GM10266 (cell line): Measurements from ENCODE around the gene ZBTB47.

ENCODE experiments used
- DNase-seq: peaks from one replicate; pipeline ENCODE4 v3.0.0; 2012; ENCODE audit errors: extremely low spot score
- TF ChIP-seq, protein P1 (sequence below): IDR thresholded peaks from 2 replicates; pipeline ENCODE4 v1.5.1; 2012; ENCODE audit warnings: mild to moderate bottlenecking, low read depth; ENCODE audit not compliant: control insufficient read depth, insufficient read depth; ENCODE audit errors: missing control alignments

Gene ZBTB47

DNA sequence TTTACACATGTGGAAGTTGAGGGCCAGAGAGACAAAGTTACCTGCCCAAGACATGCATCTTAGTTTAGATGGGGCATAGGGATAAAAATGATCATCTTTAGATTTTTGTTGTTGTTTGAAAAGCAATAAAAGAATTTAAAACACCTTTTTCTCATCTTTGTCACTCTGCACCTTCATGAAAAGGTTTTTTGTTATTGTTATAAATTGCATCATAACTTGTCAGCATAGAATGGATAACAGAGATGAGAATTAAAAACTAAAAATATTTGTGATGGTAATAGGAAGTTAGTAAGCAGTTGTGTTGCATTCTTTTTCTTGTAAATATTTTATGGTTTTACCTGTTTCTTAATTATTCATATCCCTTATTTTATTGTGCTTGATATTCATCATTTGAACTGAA, 13.4 kb upstream of the ZBTB47 start:
- no peak for DNase-seq
- TF ChIP-seq, protein P1, sequence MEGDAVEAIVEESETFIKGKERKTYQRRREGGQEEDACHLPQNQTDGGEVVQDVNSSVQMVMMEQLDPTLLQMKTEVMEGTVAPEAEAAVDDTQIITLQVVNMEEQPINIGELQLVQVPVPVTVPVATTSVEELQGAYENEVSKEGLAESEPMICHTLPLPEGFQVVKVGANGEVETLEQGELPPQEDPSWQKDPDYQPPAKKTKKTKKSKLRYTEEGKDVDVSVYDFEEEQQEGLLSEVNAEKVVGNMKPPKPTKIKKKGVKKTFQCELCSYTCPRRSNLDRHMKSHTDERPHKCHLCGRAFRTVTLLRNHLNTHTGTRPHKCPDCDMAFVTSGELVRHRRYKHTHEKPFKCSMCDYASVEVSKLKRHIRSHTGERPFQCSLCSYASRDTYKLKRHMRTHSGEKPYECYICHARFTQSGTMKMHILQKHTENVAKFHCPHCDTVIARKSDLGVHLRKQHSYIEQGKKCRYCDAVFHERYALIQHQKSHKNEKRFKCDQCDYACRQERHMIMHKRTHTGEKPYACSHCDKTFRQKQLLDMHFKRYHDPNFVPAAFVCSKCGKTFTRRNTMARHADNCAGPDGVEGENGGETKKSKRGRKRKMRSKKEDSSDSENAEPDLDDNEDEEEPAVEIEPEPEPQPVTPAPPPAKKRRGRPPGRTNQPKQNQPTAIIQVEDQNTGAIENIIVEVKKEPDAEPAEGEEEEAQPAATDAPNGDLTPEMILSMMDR, result no peak

DNA sequence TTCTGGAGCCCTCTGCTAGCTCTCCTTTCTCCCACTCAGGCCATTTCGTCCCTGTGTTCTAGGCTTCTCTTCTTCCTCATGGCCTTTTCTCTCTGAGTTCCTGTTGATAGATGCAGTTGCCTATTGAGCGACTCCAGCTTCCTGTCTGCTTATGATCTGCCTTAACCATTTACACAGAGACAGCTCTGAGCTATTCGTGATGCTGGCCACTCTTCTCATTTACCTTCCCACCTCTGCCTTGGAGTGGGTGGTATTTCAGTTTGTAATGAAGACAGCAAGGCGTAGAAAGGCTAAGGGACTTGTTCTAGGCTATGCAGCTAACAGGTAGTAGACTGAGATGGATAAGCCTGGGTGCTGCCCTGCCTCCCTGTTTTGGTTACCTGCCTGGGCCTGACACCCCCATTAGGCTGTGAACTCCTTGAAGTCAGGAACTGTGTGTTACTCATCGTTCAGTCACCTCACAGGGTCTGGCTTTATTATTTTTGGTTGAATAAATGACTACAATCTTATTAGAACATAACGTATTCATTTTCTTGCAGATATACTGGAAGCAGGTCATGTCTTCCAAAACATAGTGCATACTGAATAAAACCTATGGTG, 12.6 kb upstream of the ZBTB47 start:
- TF ChIP-seq, protein P1, result no peak
- DNase-seq, result no peak

DNA sequence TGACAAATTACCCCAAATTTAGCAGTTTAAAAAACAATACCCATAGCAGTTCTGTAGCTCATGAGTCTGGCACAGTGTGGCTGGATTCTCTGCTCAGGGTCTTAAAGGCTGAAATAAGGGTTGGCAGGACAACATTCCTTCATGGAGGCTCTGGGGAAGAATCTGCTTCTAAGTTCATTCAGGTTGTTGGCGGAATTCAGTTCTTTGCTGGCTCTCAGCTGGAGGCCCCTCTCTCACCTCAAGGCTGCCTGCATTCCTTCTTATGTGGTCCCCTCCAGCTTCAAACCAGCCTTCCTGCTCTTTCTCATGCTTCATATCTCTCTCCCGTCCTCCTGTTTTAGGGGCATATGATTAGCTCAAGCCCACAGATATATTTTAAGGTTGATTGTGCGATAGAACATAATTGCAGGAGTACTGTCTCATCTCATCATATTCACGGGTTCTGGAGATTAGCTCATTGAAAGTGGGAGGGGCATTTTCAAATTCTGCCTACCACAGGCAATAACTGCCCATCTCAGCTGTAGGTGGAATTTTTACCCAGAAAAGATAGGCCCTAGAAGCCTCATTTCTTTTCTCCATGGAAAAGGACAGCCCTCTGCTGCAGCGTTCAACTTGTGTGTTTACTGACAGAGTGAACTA, 5.6 kb upstream of the ZBTB47 start:
- TF ChIP-seq, protein P1, result no peak
- DNase-seq, result no peak

DNA sequence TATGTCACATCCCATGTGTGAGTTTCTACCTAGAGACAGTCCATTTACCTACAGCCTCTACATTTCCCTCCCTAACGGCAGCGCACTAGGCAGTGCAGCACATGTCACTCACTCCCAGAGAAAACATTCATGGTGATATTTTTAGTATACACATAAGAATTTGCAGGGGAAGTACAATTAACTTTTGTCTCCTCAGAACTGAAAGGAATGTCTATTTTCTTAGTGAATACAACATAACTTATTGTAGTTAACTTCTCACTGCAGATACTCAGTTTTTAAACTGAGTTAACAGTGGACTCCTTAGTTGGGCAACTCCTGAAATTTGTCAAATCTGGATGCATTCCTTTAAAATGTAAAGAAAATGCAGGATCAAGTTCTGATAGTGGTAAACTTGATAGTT, 4.5 kb upstream of the ZBTB47 start:
- TF ChIP-seq, protein P1, result no peak
- DNase-seq, result no peak

DNA sequence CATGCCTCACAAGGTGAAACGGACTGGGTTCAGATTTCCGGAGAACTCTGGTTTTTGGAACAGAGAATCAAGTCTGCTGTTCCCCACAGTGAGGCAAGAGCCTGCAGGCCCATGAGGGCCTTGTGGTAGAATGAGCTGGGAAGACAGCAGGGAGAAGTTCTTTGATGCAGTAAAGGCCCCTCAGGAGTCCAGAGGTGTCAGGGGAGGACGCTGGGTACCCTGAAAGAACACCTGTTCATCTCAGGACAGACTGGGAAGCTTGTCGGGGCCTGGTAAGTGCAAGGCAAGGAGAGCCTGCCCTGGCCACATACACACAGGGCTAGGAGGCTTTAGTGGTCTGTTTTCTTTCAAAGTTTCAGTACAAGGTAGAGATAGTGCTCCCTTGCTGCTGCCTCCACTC, 3.7 kb upstream of the ZBTB47 start:
- DNase-seq, result no peak
- TF ChIP-seq, protein P1, result no peak

DNA sequence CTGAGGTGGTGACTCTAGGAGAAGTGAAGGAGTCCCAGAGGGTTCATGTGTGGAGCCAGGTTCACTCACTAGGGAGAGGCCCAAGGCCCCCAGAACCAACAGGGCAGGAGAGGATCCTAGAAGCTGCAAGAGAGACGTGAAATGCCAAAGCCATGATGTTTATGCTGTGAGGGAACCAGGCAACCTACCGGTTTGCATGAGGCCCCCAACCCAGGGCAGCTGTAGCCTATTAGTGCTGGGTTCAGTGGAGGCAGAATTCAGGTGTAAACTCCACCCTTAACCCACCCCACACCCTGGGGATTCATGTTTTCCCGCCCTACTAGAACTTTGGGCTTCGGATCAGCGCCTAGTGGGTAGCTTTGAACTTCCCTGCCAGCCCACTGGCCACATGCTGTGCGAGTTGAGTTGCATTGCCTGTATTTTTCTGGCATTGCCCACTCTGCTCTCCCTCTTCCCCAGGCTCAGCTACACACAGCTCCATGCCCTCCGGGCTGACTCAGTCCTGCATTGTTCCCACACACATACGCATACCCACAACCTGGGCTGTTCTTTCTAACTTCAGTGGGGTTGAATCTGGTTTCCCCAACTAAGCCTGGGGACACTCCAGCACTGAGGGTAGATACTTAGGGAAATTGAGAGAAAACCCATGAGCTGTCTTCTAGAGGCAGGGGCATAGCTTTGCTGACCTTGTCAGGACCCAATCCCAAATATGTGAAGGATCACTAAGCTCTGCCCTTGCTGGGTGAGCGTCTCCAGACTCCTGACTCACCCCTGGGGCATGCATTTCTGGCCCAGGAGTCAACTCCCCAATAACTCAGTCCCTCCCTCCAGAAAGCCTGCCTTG, 2.0 kb upstream of the ZBTB47 start:
- DNase-seq, result no peak

More for the DNA sequence above, 2.0 kb upstream of the ZBTB47 start:
- TF ChIP-seq, protein P1, result no peak
